ENCODE data around the gene AZGP1. TPM values are rescaled to one million over a fixed set of nuclear protein-coding genes. Genes with fewer than 3 reads are reported as not detected.
A peak's percentile ranks its signal among the peaks of the same experiment; 100 is the strongest.
"Not testable (repeated sequence)": the region's sequence is repeated elsewhere in the genome, so short reads cannot be mapped to it uniquely, and the experiment has no call there.

Gene AZGP1
- polyA plus RNA-seq, 1 donor (not counting 4 experiments of a cell fraction or from before 2014, with no cell fraction given) = 1.3 TPM

- H3K27me3 ChIP-seq (ENCODE audit: control insufficient read depth, extremely low read depth, insufficient read depth, low read length) = peaks cover 4% of the 10 kb centered on the region
- H4K20me1 ChIP-seq (ENCODE audit: control insufficient read depth, extremely low read depth, insufficient read depth, low read length) = no peaks in the 10 kb centered on the region
- dilution Hi-C loops (cut with MboI; ENCODE audit: extremely low pct_ligation_motif_present, low sequenced_read_pairs) = no loop called here
- no peak for DNase-seq (ENCODE audit: low read depth, low spot score)
- peaks cover 8% of the 10 kb centered on the region for H3K4me1 ChIP-seq (ENCODE audit: control insufficient read depth, extremely low read depth, insufficient read depth, low read length)
- H3K79me2 ChIP-seq (ENCODE audit: control insufficient read depth, insufficient read depth, low read length) = no peaks in the 10 kb centered on the region
- TF ChIP-seq CTCF (optimal IDR thresholded peaks at IDR 0.05 in 1 of 3, IDR thresholded peaks at IDR 0.05 in 1 of 3, conservative IDR thresholded peaks at IDR 0.05 in 1 of 3; ENCODE audit: extremely low read depth in 1 of 3, insufficient read depth in 2 of 3, low read length in 3 of 3) (no peak), EZH2 (IDR thresholded peaks at IDR 0.05; ENCODE audit: low read length) (no peak)
- FAIRE-seq = no peak
- H3K36me3 ChIP-seq (ENCODE audit: control insufficient read depth in 2 of 2, extremely low read depth in 1 of 2, insufficient read depth in 2 of 2, low read length in 2 of 2) = no peaks in the 10 kb centered on the region
- H3K9me1 ChIP-seq (ENCODE audit: control insufficient read depth, extremely low read depth, insufficient read depth, low read length) = no peaks in the 10 kb centered on the region
- no peak overlapping the region for H3K9ac ChIP-seq (ENCODE audit: control insufficient read depth, extremely low read depth, insufficient read depth, low read length)
- peak overlapping the region; percentile 67 for H3K4me2 ChIP-seq (ENCODE audit: control insufficient read depth, extremely low read depth, insufficient read depth, low read depth, low read length)
- H3K27ac ChIP-seq (ENCODE audit: control insufficient read depth, insufficient read depth, low read length) = no peak overlapping the region
- no peak overlapping the region for H2AFZ ChIP-seq (ENCODE audit: control insufficient read depth, low read length)
- no peak overlapping the region for H3K4me3 ChIP-seq (ENCODE audit: control insufficient read depth in 2 of 3, extremely low read depth in 1 of 3, insufficient read depth in 2 of 3, low read depth in 1 of 3, low read length in 3 of 3)
- no peaks in the 10 kb centered on the region for H3K9me3 ChIP-seq (ENCODE audit: control insufficient read depth, low read depth, low read length)
Observed at GRCh38 chr7:99990460-99990852, 14.6 kb upstream of the AZGP1 start.

- Histone ChIP-seq H3K27me3 (ENCODE audit: control insufficient read depth, extremely low read depth, insufficient read depth, low read length) (peaks cover 4% of the 10 kb centered on the region), H3K79me2 (ENCODE audit: control insufficient read depth, insufficient read depth, low read length) (no peaks in the 10 kb centered on the region), H4K20me1 (ENCODE audit: control insufficient read depth, extremely low read depth, insufficient read depth, low read length) (no peaks in the 10 kb centered on the region), H3K4me3 (ENCODE audit: control insufficient read depth in 2 of 3, extremely low read depth in 1 of 3, insufficient read depth in 2 of 3, low read depth in 1 of 3, low read length in 3 of 3) (no peak overlapping the region), H3K27ac (ENCODE audit: control insufficient read depth, insufficient read depth, low read length) (no peak overlapping the region), H3K9ac (ENCODE audit: control insufficient read depth, extremely low read depth, insufficient read depth, low read length) (no peak overlapping the region), H3K4me2 (ENCODE audit: control insufficient read depth, extremely low read depth, insufficient read depth, low read depth, low read length) (no peak overlapping the region), H3K9me1 (ENCODE audit: control insufficient read depth, extremely low read depth, insufficient read depth, low read length) (no peaks in the 10 kb centered on the region), H2AFZ (ENCODE audit: control insufficient read depth, low read length) (no peak overlapping the region), H3K9me3 (ENCODE audit: control insufficient read depth, low read depth, low read length) (no peaks in the 10 kb centered on the region), H3K4me1 (ENCODE audit: control insufficient read depth, extremely low read depth, insufficient read depth, low read length) (peaks cover 1% of the 10 kb centered on the region), H3K36me3 (ENCODE audit: control insufficient read depth in 2 of 2, extremely low read depth in 1 of 2, insufficient read depth in 2 of 2, low read length in 2 of 2) (no peaks in the 10 kb centered on the region)
- DNase-seq (ENCODE audit: low read depth, low spot score) = no peak
- dilution Hi-C loops (cut with MboI; ENCODE audit: extremely low pct_ligation_motif_present, low sequenced_read_pairs) = no loop called here
- no peak for FAIRE-seq
- TF ChIP-seq EZH2 (IDR thresholded peaks at IDR 0.05; ENCODE audit: low read length) = no peak
- no peak for TF ChIP-seq CTCF (optimal IDR thresholded peaks at IDR 0.05 in 1 of 3, IDR thresholded peaks at IDR 0.05 in 1 of 3, conservative IDR thresholded peaks at IDR 0.05 in 1 of 3; ENCODE audit: extremely low read depth in 1 of 3, insufficient read depth in 2 of 3, low read length in 3 of 3)
Observed at GRCh38 chr7:99987846-99988245, 12.0 kb upstream of the AZGP1 start.

GRCh38 chr7:99987306-99987705 is 11.5 kb upstream of the AZGP1 start:
- H3K27ac ChIP-seq (ENCODE audit: control insufficient read depth, insufficient read depth, low read length); H3K9ac ChIP-seq (ENCODE audit: control insufficient read depth, extremely low read depth, insufficient read depth, low read length); H3K9me1 ChIP-seq (ENCODE audit: control insufficient read depth, extremely low read depth, insufficient read depth, low read length); dilution Hi-C loops (cut with MboI; ENCODE audit: extremely low pct_ligation_motif_present, low sequenced_read_pairs); H3K4me3 ChIP-seq (ENCODE audit: control insufficient read depth in 2 of 3, extremely low read depth in 1 of 3, insufficient read depth in 2 of 3, low read depth in 1 of 3, low read length in 3 of 3); H3K36me3 ChIP-seq (ENCODE audit: control insufficient read depth in 2 of 2, extremely low read depth in 1 of 2, insufficient read depth in 2 of 2, low read length in 2 of 2); H3K4me2 ChIP-seq (ENCODE audit: control insufficient read depth, extremely low read depth, insufficient read depth, low read depth, low read length); H3K9me3 ChIP-seq (ENCODE audit: control insufficient read depth, low read depth, low read length); FAIRE-seq; H4K20me1 ChIP-seq (ENCODE audit: control insufficient read depth, extremely low read depth, insufficient read depth, low read length); H2AFZ ChIP-seq (ENCODE audit: control insufficient read depth, low read length); DNase-seq (ENCODE audit: low read depth, low spot score); H3K27me3 ChIP-seq (ENCODE audit: control insufficient read depth, extremely low read depth, insufficient read depth, low read length); H3K4me1 ChIP-seq (ENCODE audit: control insufficient read depth, extremely low read depth, insufficient read depth, low read length); H3K79me2 ChIP-seq (ENCODE audit: control insufficient read depth, insufficient read depth, low read length): not testable (repeated sequence)
